DMS153 treated with DMSO at 0.1 percent for 48 hours (cell line): ENCODE measurements around the gene GIPC1.
A peak's percentile ranks its signal among the peaks of the same experiment; 100 is the strongest.
"Not testable (repeated sequence)": the region's sequence is repeated elsewhere in the genome, so short reads cannot be mapped to it uniquely, and the experiment has no call there.

Experiments
- DNase-seq: peaks from one replicate; lab custom pipeline; 2025; ENCODE audit not compliant: unreplicated experiment; lab: John Stamatoyannopoulos, UW

The GIPC1 gene, protein sequence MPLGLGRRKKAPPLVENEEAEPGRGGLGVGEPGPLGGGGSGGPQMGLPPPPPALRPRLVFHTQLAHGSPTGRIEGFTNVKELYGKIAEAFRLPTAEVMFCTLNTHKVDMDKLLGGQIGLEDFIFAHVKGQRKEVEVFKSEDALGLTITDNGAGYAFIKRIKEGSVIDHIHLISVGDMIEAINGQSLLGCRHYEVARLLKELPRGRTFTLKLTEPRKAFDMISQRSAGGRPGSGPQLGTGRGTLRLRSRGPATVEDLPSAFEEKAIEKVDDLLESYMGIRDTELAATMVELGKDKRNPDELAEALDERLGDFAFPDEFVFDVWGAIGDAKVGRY

GRCh38 chr19:14496029-14496833 lies at the start of gene GIPC1:
Gene GIPC1 (minus strand): TSS chr19:14496127. CDS start chr19:14482976, 13,151 bp downstream.
- peak; percentile 96 for DNase-seq

GRCh38 chr19:14545716-14546082 lies 49.8 kb upstream of the GIPC1 start:
- DNase-seq, result no peak

DNA sequence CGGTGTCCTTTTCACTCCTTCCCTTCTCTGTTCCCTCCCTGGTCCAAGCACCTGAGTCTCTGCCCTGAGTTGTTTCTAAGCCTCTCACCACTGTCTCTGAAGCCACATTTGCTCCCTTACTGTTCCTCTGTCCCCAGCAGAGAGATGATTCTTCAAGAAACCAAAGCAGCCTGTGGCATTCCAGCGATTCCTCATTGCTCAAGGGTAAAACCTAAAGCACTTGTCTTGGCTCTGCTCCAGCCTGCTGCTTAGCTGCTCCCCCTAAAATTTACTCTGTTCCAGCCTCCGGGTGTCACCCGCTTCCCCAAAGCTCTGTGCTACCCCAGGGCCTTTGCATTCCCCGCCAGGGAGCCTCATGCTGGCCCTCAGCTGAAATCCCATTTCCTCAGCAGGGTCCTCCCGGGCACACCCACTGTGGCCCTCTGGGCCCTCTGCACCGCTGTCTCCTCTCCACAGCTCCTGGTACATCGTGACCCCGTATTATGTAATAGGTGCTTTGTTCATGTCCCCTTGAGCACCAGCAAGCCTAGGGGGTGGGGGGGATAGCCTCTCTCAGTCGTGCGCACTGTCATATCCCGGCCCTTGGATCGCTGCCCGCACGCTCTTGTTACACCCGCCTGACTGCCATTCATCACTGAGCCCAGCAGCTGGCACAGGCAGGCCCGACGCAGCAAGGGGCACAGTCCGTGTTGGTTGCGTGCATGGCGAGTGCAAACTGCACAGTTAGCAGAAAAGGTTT lies 49.2 kb upstream of the GIPC1 start:
- peak; percentile 93 for DNase-seq

DNA sequence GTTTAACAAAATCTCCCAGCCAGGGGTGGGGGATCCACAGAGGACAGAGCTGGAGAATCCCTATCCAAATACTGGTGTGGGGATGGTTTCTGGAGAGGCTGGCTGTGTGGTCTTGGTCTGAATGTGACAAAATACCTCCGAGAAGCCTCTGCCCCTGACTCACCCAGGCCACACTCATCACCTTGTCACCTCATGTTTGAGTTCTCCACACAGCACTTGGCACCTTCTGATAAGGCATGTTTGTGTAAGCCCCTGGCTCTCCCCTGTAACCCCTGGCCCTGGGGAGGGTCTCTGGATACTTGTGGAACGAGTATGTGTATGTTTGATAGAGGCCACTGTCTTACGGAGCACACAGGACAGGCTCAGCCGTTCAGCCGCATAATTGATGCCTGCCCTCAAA lies 48.1 kb upstream of the GIPC1 start:
- DNase-seq, result no peak

DNA sequence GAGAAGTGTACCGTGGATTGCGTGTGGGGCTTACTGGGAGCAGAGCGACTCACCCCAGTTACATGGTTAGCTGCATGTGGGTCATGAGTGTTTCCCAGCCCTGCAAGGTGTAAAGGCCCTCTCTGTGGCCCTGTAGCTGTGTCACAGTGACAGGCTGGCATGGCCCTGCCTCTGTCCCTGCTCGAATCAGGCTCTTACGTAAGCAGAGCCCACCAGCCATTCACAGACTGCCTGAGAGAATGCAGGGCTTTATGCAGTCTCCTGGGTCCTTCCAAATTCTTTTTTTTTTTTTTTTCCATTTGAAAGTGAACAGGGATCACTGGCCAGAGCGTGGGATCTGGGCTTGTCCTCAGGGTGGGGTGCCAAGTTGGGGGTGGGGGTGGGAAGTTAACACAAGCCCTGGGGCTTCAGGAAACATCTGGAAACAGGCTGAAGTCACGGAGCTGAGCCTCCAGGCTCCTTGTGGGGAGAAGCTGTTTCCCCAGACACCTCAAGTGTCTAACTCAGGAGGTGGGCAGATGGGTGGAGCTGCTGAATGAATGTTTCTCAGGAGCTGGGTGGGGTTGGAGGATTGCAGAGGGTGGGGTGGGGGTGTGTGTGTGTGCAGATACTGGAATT lies 46.9 kb upstream of the GIPC1 start:
- DNase-seq, result no peak

DNA sequence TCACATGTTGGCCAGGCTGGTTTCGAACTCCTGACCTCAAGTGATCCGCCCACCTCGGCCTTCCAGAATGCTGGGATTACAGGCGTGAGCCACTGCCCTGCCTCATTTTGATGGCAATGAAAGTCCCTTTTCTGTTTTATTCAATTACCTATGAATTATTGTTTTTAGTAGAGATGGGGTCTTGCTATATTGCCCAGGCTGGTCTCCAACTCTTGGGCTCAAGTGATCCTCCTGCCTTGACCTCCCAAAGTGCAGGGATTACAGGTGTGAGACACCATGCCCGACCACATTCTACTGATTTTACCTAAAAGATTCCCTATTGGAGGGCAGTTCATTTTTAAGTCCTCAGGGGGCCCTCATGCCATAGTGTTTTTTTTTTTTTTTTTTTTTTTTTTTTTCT lies 46.1 kb upstream of the GIPC1 start:
- DNase-seq, result not testable (repeated sequence)

DNA sequence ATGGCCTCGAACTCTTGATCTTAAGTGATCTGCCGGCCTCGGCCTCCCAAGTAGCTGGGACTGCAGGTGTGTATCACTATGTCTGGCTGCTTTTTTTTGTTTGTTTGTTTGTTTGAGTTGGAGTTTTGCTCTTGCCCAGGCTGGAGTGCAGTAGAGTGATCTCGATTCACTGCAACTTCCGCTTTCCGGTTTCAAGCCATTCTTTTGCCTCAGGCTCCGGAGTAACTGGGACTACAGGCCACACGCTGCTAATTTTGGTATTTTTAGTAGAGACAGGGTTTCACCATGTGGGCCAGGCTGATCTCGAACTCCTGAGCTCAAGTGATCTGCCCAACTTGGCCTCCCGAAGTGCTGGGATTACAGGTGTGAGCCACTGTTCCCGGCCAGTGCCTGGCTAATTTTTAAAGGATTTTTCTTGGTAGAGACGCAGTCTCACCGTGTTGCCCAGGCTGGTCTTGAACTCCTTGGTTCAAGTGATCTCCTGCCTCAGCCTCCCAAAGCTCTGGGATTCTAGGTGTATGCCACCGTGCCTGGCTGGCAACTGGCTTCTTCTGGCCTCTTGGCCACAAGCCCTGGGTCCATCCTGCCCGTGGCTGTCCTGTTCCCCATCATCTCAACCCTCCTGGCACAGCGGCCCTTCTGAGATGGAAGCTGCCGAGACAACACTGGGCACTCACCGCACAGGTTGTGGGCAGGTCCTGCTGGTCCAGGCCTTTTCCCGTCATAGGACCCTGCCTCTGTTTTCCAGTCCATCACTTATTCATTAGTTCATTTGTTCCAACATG lies 45.0 kb upstream of the GIPC1 start:
- no peak for DNase-seq

DNA sequence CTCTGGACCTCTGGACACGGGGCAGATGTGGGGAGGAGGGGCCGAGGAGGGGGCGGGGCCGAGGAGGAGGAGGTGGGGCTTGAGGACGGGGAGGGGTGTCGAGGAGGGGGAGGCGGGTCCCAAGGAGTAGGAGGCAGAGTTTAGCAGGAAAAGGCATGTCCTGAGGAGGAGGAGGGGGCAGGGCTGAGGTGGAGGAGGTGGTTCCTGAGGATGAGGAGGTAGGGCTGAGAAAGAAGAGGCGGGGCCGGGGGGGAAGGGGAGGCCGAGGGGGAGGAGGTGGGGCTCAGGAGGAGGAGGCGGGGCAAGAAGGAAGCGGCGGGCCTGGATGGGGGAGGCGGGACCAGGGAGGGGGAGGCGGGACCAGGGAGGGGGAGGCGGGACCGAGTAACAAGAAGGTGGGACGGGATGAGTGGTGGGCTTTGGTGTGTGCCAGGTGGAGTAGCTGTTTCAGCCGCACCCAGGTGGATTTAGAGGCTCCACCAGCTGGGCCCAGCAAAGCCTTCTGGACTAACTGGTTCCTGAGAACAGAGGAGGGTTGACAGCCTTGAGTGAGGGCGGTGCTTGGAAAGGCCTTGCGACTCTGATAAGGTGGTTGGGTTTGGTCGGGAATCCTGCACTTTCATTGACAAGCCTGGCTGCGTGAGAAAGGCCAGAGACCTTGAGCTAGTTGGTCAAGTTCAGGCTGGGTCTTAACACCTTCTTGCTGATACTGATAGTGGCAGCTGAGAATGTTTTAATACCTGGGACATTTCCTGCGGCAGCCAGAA lies 41.2 kb upstream of the GIPC1 start:
- DNase-seq, result no peak

DNA sequence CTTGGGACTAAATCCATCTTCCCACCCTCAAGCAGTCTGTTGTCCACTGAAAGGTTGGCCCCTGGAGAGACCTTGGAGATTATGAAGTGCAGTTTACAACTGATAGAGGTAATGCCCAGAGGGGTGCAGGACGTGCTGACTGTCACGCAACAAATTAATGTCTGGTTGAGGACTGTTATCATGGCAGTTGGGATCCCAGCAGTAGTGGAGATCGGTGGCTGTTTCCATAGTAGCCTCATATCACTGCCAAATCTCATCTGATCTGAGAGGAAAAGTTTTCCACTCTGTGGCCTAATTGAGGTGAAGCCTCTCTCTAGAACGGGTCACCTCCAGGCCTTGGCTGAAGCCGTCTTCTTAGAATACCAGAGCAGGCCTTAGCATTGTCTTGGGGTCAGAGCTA lies 37.5 kb upstream of the GIPC1 start:
- DNase-seq, result no peak

GRCh38 chr19:14530506-14530905 lies 34.6 kb upstream of the GIPC1 start:
- no peak for DNase-seq

GRCh38 chr19:14530005-14530348 lies 34.0 kb upstream of the GIPC1 start:
- no peak for DNase-seq

DNA sequence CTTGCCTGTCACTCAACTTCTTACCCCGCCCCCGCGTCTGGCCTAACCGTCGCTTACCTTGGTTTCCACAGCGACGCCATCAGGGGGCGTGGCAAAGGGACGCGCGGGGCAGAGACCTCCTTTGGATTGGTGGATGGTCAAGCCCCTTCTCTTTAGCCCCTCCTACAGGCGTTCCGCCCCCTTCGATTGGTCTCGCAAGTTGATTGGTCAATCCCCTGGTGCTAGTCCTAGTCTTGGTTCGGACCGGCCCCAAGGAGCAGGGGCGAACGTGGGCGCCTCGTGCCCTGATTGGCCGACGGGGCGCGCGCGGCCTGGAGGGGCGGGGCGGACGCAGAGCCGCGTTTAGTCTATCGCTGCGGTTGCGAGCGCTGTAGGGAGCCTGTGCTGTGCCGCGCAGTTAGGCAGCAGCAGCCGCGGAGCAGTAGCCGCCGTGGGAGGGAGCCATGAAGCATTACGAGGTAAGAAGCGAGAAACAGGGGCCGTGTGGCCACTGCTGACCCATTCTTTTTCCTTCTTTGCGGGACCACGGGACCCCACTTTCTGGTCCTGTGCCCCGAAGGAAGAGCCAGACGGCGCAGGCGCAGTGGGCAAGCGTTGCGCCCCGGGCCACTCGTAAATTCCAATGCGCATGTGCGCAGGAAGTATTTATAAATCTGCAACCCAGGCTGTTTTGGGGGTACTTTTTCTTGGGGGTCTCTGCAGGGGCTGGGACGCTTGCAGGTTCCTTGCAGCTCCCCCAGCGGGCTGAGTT lies 33.5 kb upstream of the GIPC1 start, which contains the start of gene TECR:
Gene TECR, plus strand, starts transcription at position 341 of the 751 bp plus-strand sequence. Its CDS starts 103 bp downstream, at position 444.
- peak; percentile 97 for DNase-seq

- DNase-seq, result no peak
Observed at GRCh38 chr19:14528419-14529253, 32.7 kb upstream of the GIPC1 start.

GRCh38 chr19:14526423-14526822 lies 30.5 kb upstream of the GIPC1 start:
- no peak for DNase-seq

DNA sequence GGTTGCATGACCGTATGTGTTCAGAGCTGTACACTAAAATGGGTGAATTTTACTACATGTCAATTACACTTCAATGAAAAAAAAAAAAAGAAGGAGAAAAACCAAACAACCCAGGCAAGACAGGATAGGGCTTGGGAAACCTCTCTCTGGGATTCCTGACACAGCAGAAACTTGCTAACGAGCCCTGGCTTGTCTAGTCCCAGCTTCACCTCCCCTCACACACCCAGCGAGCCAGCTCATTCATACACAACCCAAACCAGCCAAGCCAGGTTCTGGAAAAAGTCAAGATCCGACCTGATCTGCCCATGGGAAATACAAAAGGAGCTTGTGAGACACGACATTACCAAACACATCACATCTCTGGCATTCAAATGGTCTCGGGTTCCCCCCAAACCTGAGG lies 29.8 kb upstream of the GIPC1 start:
- no peak for DNase-seq

DNA sequence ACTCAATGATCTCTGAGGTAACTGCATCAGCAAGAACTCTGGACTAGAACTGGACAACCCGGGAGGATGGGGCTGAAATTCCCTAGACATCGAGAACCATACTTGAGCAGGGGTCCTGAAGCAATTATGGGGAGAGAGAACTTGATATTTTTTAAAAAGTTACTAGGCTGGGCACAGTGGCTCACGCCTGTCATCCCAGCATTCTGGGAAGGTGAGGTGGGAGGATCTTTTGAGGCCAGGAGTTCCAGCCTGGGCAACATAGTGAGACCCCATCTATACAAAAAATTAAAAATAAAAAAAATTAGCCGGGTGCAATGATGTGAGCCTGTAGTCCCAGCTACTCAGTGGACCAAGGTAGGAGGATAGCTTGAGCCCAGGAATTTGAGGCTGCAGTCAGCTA lies 24.6 kb upstream of the GIPC1 start:
- DNase-seq, result no peak

DNA sequence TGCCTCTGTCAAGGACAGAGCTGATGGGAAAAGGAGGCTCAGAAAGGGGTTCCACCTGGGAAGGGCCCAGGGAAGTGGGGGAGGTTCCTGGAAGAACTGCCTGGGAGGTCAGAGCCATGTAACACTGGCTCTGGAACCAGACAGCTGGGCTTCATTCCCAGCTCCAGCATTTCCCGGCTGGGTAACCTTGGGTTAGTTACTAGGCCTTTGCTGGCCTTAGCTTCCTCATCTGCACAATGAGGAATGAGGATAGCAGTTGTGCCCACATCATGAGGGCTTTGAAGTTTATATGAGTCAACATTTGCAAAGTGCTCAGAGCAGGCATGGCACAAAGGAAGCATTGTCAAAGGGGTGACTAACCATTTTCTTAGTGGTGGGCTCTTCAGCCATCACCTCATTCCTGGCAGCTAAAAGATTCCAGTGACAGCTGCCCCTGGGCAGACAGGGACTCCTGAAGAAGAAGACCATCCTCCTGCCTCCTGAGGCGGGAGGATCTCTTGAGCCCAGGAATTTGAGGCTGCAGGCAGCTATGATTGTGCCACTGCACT lies 24.0 kb upstream of the GIPC1 start:
- DNase-seq, result no peak
